SK-N-MC (cell line): Measurements from ENCODE around the gene MRFAP1.
"Not testable (repeated sequence)": the region's sequence is repeated elsewhere in the genome, so short reads cannot be mapped to it uniquely, and the experiment has no call there.

Source experiments
- DNase-seq: peaks from one replicate; pipeline ENCODE4 v3.0.0-alpha.2; 2011; ENCODE audit warnings: low read depth, low spot score
- H3K27ac ChIP-seq: fragments of 200-600 bp; sonication (generic); 2 replicates; pipeline ENCODE4 v1.5.1; 2016; ENCODE audit warnings: mixed run types
- H3K36me3 ChIP-seq: fragments of 200-600 bp; sonication (generic); 2 replicates; pipeline ENCODE4 v1.6.1; 2017; ENCODE audit warnings: antibody characterized with exemption, low read length, mixed read lengths; ENCODE audit not compliant: insufficient read depth
- H3K4me3 ChIP-seq: fragments of 200-600 bp; sonication (generic); 2 replicates; pipeline ENCODE4 v1.5.1; 2016
- H3K9ac ChIP-seq: fragments of 200-600 bp; sonication (generic); 2 replicates; pipeline ENCODE4 v1.8.0; 2017; ENCODE audit warnings: mixed run types, mixed read lengths; ENCODE audit not compliant: insufficient read length
- H3K9me3 ChIP-seq: fragments of 200-600 bp; sonication (generic); 2 replicates; pipeline ENCODE4 v1.6.1; 2017; ENCODE audit warnings: low read depth, mild to moderate bottlenecking, antibody characterized with exemption, low read length, moderate library complexity, mixed read lengths
- EZH2 ChIP-seq: fragments of 200-600 bp; sonication (generic); IDR thresholded peaks from one replicate; pipeline ENCODE4 v1.6.1; 2017; ENCODE audit warnings: antibody characterized with exemption
- FOXP2 ChIP-seq: optimal IDR thresholded peaks from 2 replicates; pipeline ENCODE3; 2011; ENCODE audit warnings: mild to moderate bottlenecking, moderate library complexity; ENCODE audit not compliant: insufficient read depth; ENCODE audit errors: extremely low read length, control extremely low read depth
- POLR2AphosphoS5 ChIP-seq: IDR thresholded peaks from 2 replicates; pipeline ENCODE4 v1.6.1; 2012; ENCODE audit warnings: mild to moderate bottlenecking, low read depth, low read length, borderline replicate concordance

The MRFAP1 gene

GRCh38 chr4:6641164-6641970, 882 bp downstream of the MRFAP1 start:
- TF ChIP-seq POLR2AphosphoS5 (no peak), FOXP2 (no peak), EZH2 (no peak)
- Histone ChIP-seq H3K4me3 (peak overlapping the region; percentile 86), H3K27ac (no peak overlapping the region), H3K9me3 (no peaks in the 10 kb centered on the region), H3K9ac (peak overlapping the region; percentile 87), H3K36me3 (peaks cover 15% of the 10 kb centered on the region)
- DNase-seq: no peak

GRCh38 chr4:6641971-6642320, 1.5 kb downstream of the MRFAP1 start:
- Histone ChIP-seq H3K9ac (peak overlapping the region; percentile 87), H3K27ac (no peak overlapping the region)

GRCh38 chr4:6643141-6643847, 2.8 kb downstream of the MRFAP1 start:
- peaks cover 15% of the 10 kb centered on the region for H3K36me3 ChIP-seq
- no peak overlapping the region for H3K9ac ChIP-seq
- TF ChIP-seq POLR2AphosphoS5: peak; percentile 30; the same call in 1 of the 2 replicates
- TF ChIP-seq FOXP2: no peak
- no peak for TF ChIP-seq EZH2
- H3K27ac ChIP-seq: 0 out of 2 replicates have a peak overlapping the region, but pooled peaks have one; percentile 13
- no peak for DNase-seq
- H3K4me3 ChIP-seq: no peak overlapping the region
- H3K9me3 ChIP-seq: no peaks in the 10 kb centered on the region

More at GRCh38 chr4:6641971-6642320, 1.5 kb downstream of the MRFAP1 start:
- H3K36me3 ChIP-seq: peaks cover 15% of the 10 kb centered on the region
- TF ChIP-seq FOXP2 (no peak), EZH2 (no peak), POLR2AphosphoS5 (no peak)
- H3K4me3 ChIP-seq: peak overlapping the region; percentile 86
- H3K9me3 ChIP-seq: no peaks in the 10 kb centered on the region
- no peak for DNase-seq

- peaks cover 15% of the 10 kb centered on the region for H3K36me3 ChIP-seq
- H3K9ac ChIP-seq: no peak overlapping the region
- DNase-seq: no peak
- H3K4me3 ChIP-seq: no peak overlapping the region
- no peak for TF ChIP-seq FOXP2
- TF ChIP-seq POLR2AphosphoS5: no peak
- no peak for TF ChIP-seq EZH2
- no peaks in the 10 kb centered on the region for H3K9me3 ChIP-seq
- no peak overlapping the region for H3K27ac ChIP-seq
Measured at GRCh38 chr4:6644792-6645530, 4.5 kb downstream of the MRFAP1 start.

- Histone ChIP-seq H3K4me3 (no peak overlapping the region), H3K9me3 (no peaks in the 10 kb centered on the region), H3K36me3 (peaks cover 10% of the 10 kb centered on the region), H3K27ac (no peak overlapping the region), H3K9ac (no peak overlapping the region)
- TF ChIP-seq EZH2 (no peak), POLR2AphosphoS5 (no peak), FOXP2 (no peak)
- no peak for DNase-seq
Measured at GRCh38 chr4:6647169-6647568, 6.7 kb downstream of the MRFAP1 start.

- TF ChIP-seq EZH2 (no peak), POLR2AphosphoS5 (no peak), FOXP2 (no peak)
- H3K27ac ChIP-seq: no peak overlapping the region
- H3K9ac ChIP-seq: no peak overlapping the region
- H3K9me3 ChIP-seq: no peaks in the 10 kb centered on the region
- no peak for DNase-seq
- peaks cover 5% of the 10 kb centered on the region for H3K36me3 ChIP-seq
- H3K4me3 ChIP-seq: no peak overlapping the region
Measured at GRCh38 chr4:6647582-6648230, 7.2 kb downstream of the MRFAP1 start.

- Histone ChIP-seq H3K9ac (no peak overlapping the region), H3K4me3 (no peak overlapping the region), H3K27ac (no peak overlapping the region), H3K36me3 (no peaks in the 10 kb centered on the region), H3K9me3 (no peaks in the 10 kb centered on the region)
- DNase-seq: no peak
- TF ChIP-seq EZH2 (no peak), FOXP2 (no peak), POLR2AphosphoS5 (no peak)
Measured at GRCh38 chr4:6649216-6649615, 8.7 kb downstream of the MRFAP1 start.

GRCh38 chr4:6654211-6654610, 13.7 kb downstream of the MRFAP1 start:
- not testable (repeated sequence) for H3K36me3 ChIP-seq

GRCh38 chr4:6655291-6655690, 14.8 kb downstream of the MRFAP1 start:
- not testable (repeated sequence) for H3K4me3 ChIP-seq, H3K27ac ChIP-seq, DNase-seq, H3K36me3 ChIP-seq, H3K9ac ChIP-seq, H3K9me3 ChIP-seq

More at GRCh38 chr4:6654211-6654610, 13.7 kb downstream of the MRFAP1 start:
- not testable (repeated sequence) for H3K9ac ChIP-seq, H3K4me3 ChIP-seq, H3K9me3 ChIP-seq, H3K27ac ChIP-seq, DNase-seq
